CD4-positive, alpha-beta T cell treated with Interferon alpha-2 for 1 hour (primary cell): ENCODE data around the gene GRHL3.
"Not testable (repeated sequence)": the region's sequence is repeated elsewhere in the genome, so short reads cannot be mapped to it uniquely, and the experiment has no call there.

ENCODE experiments used
- DNase-seq, 2 donors: peaks; one replicate each; pipeline ENCODE4 v3.0.0-alpha.2; 2020 to 2022

Gene GRHL3

GRCh38 chr1:24319312-24319863 lies at the start of gene GRHL3:
Gene GRHL3, plus strand, starts transcription at chr1:24319357. Its CDS starts 195 bp downstream, at chr1:24319552.
- DNase-seq: peak; percentile 8 to 34

- DNase-seq: not testable (repeated sequence)
Measured at GRCh38 chr1:24274203-24275103, 44.7 kb upstream of the GRHL3 start.

GRCh38 chr1:24275104-24275410 lies 44.1 kb upstream of the GRHL3 start:
- no peak for DNase-seq

- DNase-seq: no peak
Measured at GRCh38 chr1:24275510-24275909, 43.6 kb upstream of the GRHL3 start.

GRCh38 chr1:24276791-24277190 lies 42.4 kb upstream of the GRHL3 start:
- DNase-seq: no peak

- peak in 1 of 2 donors; percentile 9 for DNase-seq
Measured at GRCh38 chr1:24277420-24278169, 41.6 kb upstream of the GRHL3 start.

GRCh38 chr1:24278726-24279125 lies 40.4 kb upstream of the GRHL3 start:
- no peak for DNase-seq

GRCh38 chr1:24279590-24280232 lies 39.4 kb upstream of the GRHL3 start:
- DNase-seq: no peak

GRCh38 chr1:24281591-24281990 lies 37.6 kb upstream of the GRHL3 start:
- DNase-seq: no peak

GRCh38 chr1:24282491-24282890 lies 36.7 kb upstream of the GRHL3 start:
- no peak for DNase-seq

- no peak for DNase-seq
Measured at GRCh38 chr1:24283326-24284155, 35.6 kb upstream of the GRHL3 start.

GRCh38 chr1:24284156-24284471 lies 35.0 kb upstream of the GRHL3 start:
- no peak for DNase-seq

- DNase-seq: no peak
Measured at GRCh38 chr1:24285231-24285630, 33.9 kb upstream of the GRHL3 start.

- DNase-seq: no peak
Measured at GRCh38 chr1:24286246-24287010, 32.7 kb upstream of the GRHL3 start.

GRCh38 chr1:24287779-24288178 lies 31.4 kb upstream of the GRHL3 start:
- DNase-seq: not testable (repeated sequence)

- DNase-seq: no peak
Measured at GRCh38 chr1:24288479-24288878, 30.7 kb upstream of the GRHL3 start.

- DNase-seq: no peak
Measured at GRCh38 chr1:24289937-24290595, 29.1 kb upstream of the GRHL3 start.

GRCh38 chr1:24290933-24291487 lies 28.1 kb upstream of the GRHL3 start:
- no peak for DNase-seq

GRCh38 chr1:24292103-24292502 lies 27.1 kb upstream of the GRHL3 start:
- no peak for DNase-seq

GRCh38 chr1:24292887-24293286 lies 26.3 kb upstream of the GRHL3 start:
- DNase-seq: no peak
